K562 (cell line): ENCODE data around the gene CYTH1. TPM values are rescaled to one million over a fixed set of nuclear protein-coding genes. Genes with fewer than 3 reads are reported as not detected.

ENCODE experiments used
- CAMTA2 ChIP-seq: fragments of 250-450 bp; sonication (Bioruptor Pico); conservative IDR thresholded peaks from 2 replicates; pipeline ENCODE4 v1.5.1; 2022
- CREB1 ChIP-seq, 2 experiments: sonication (generic) in 1 of 2; formaldehyde crosslinking in 1 of 2; IDR thresholded peaks; 2 replicates each; pipeline versions ENCODE4 v1.6.1 to v1.8.0; 2012 to 2022; ENCODE audit warnings: inconsistent platforms in 1 of 2, mild to moderate bottlenecking in 1 of 2, missing genetic modification reagents in 1 of 2, moderate library complexity in 1 of 2
- CREM ChIP-seq: IDR thresholded peaks from 2 replicates; pipeline ENCODE4 v1.6.1; 2014; ENCODE audit warnings: antibody characterized with exemption, low read depth
- DDX20 ChIP-seq: fragments of 450-650 bp; IDR thresholded peaks from 2 replicates; pipeline ENCODE4 v1.6.1; 2016; ENCODE audit warnings: missing genetic modification characterization, low read depth, mild to moderate bottlenecking, missing compliant biosample characterization, moderate library complexity
- FOXJ2 ChIP-seq: fragments of 200-800 bp; sonication (Bioruptor generic); IDR thresholded peaks from 2 replicates; pipeline ENCODE4 v1.6.1; 2016; ENCODE audit warnings: missing genetic modification characterization, missing compliant biosample characterization
- GABPA ChIP-seq: fragments of 200-800 bp; sonication (Bioruptor generic); conservative IDR thresholded peaks from 2 replicates; pipeline ENCODE4 v1.6.1; 2016; ENCODE audit warnings: low read depth, missing genetic modification characterization, missing compliant biosample characterization
- GATA2 ChIP-seq: sonication (generic); formaldehyde crosslinking; IDR thresholded peaks from 2 replicates; pipeline ENCODE4 v1.4.0; 2020; ENCODE audit warnings: mild to moderate bottlenecking, missing genetic modification reagents
- KDM2B ChIP-seq: fragments of 250-450 bp; sonication (Bioruptor Pico); IDR thresholded peaks from 2 replicates; pipeline ENCODE4 v1.8.0; 2021; ENCODE audit warnings: mild to moderate bottlenecking, moderate library complexity
- MAFG ChIP-seq: fragments of 450-650 bp; conservative IDR thresholded peaks from 2 replicates; pipeline ENCODE4 v1.6.1; 2016; ENCODE audit warnings: missing genetic modification characterization, missing compliant biosample characterization
- PHF21A ChIP-seq: fragments of 450-650 bp; IDR thresholded peaks from 2 replicates; pipeline ENCODE4 v1.6.1; 2017; ENCODE audit warnings: low read depth, borderline replicate concordance
- RBM39 ChIP-seq: fragments of 200-400 bp; formaldehyde crosslinking; optimal IDR thresholded peaks from 2 replicates; pipeline ENCODE3; 2018; ENCODE audit warnings: low read depth, low read length
- SMAD4 ChIP-seq: fragments of 250-450 bp; sonication (Bioruptor Pico); conservative IDR thresholded peaks from 2 replicates; pipeline ENCODE4 v1.8.0; 2021; ENCODE audit warnings: inconsistent platforms, mild to moderate bottlenecking, moderate library complexity
- THRAP3 ChIP-seq: fragments of 450-650 bp; IDR thresholded peaks from 2 replicates; pipeline ENCODE4 v1.6.1; 2016; ENCODE audit warnings: mild to moderate bottlenecking, inconsistent platforms, borderline replicate concordance
- ZNF766 ChIP-seq: fragments of 200-800 bp; sonication (Bioruptor generic); conservative IDR thresholded peaks from 2 replicates; pipeline ENCODE4 v1.6.1; 2016; ENCODE audit warnings: missing genetic modification characterization, missing compliant biosample characterization
- polyA plus RNA-seq, 8 experiments: library from polyadenylated mRNA; depleted of rRNA in 4 of 8; stranded (reverse) in 5 of 8; unstranded in 3 of 8; fragments of >200 nt; fragmentation: Nextera tagmentation in 2 of 8; fragmentation: Illumina TruSeq in 1 of 8; extraction: Ambion mirVana in 2 of 8; extraction: Trizol in 1 of 8; gene quantifications; 2 replicates each; pipeline versions ENCODE4 v1.2.1 to v1.2.3, GENCODE V29; 2011 to 2014; ENCODE audit warnings: inconsistent platforms in 1 of 8, missing spikeins in 1 of 8
- total RNA-seq, 7 experiments: library from RNA; depleted of rRNA in 6 of 7; stranded (reverse); fragments of >200 nt in 6 of 7; fragmentation: Illumina TruSeq in 2 of 7; extraction: Trizol in 2 of 7; gene quantifications; 2 replicates each; pipeline versions ENCODE4 v1.2.1 to v1.2.3, GENCODE V29; 2011 to 2021; ENCODE audit warnings: low replicate concordance in 1 of 7
- TF ChIP-seq, protein P1 (sequence below): IDR thresholded peaks from 2 replicates; pipeline ENCODE4 v1.6.1; 2016; ENCODE audit warnings: missing genetic modification characterization, missing compliant biosample characterization
- TF ChIP-seq, protein P2 (sequence below): fragments of 150-350 bp; conservative IDR thresholded peaks from 2 replicates; pipeline ENCODE4 v1.6.1; 2014; ENCODE audit warnings: low read length
- TF ChIP-seq, protein P3 (sequence below): fragments of 250-450 bp; sonication (Bioruptor Pico); IDR thresholded peaks from 2 replicates; pipeline ENCODE4 v1.8.0; 2022; ENCODE audit warnings: moderate library complexity, mild to moderate bottlenecking, inconsistent platforms
- TF ChIP-seq, protein P4 (sequence below): sonication (generic); formaldehyde crosslinking; IDR thresholded peaks from 2 replicates; pipeline ENCODE4 v1.8.0; 2022; ENCODE audit warnings: missing genetic modification reagents, mild to moderate bottlenecking, moderate library complexity, borderline replicate concordance
- TF ChIP-seq, protein P5 (sequence below): sonication (generic); formaldehyde crosslinking; IDR thresholded peaks from 2 replicates; pipeline ENCODE4 v1.8.0; 2022; ENCODE audit warnings: mild to moderate bottlenecking, low read depth, missing genetic modification reagents

Gene CYTH1
- total and polyA plus RNA-seq, 9 of the 15 experiments (the other 6 are each of a cell fraction or from before 2014, with no cell fraction given) = 0.52 to 27.7 (median 16.8) TPM

DNA sequence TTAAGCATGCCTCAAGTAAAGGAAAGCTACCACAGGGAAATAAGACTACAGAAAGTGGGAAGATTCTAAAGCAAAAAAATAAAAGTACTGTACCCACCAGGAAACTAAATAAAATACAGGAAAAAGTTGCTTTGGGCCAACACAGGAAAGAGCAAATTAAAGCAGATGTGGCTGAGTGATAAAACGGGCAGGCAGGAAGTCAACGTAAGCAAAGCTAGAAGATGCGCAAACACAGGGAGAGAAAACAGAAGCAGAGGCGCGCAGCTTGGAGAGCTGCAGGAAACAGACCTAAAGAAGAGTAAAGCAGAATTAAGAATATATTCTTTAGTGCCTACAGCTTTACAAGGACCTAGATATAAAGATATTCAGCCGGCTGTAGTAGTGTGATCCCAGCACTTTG, 36.9 kb upstream of the CYTH1 start (continued):
- TF ChIP-seq, protein P1, sequence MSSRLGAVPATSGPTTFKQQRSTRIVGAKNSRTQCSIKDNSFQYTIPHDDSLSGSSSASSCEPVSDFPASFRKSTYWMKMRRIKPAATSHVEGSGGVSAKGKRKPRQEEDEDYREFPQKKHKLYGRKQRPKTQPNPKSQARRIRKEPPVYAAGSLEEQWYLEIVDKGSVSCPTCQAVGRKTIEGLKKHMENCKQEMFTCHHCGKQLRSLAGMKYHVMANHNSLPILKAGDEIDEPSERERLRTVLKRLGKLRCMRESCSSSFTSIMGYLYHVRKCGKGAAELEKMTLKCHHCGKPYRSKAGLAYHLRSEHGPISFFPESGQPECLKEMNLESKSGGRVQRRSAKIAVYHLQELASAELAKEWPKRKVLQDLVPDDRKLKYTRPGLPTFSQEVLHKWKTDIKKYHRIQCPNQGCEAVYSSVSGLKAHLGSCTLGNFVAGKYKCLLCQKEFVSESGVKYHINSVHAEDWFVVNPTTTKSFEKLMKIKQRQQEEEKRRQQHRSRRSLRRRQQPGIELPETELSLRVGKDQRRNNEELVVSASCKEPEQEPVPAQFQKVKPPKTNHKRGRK (tag) = no peak
- TF ChIP-seq KDM2B (CRISPR knock-in tag) = no peak
- peak; percentile 51 for TF ChIP-seq CREM
- TF ChIP-seq ZNF766 (CRISPR knock-in tag) = peak; percentile 49; the same call in 1 of the 2 replicates
- TF ChIP-seq FOXJ2 (tag) = no peak
- no peak for TF ChIP-seq CREB1 (IDR thresholded peaks at IDR 0.05)
- TF ChIP-seq CREB1 (CRISPR knock-in tag; IDR thresholded peaks at IDR 0.05) = no peak
- TF ChIP-seq RBM39 = no peak
- TF ChIP-seq, protein P2, sequence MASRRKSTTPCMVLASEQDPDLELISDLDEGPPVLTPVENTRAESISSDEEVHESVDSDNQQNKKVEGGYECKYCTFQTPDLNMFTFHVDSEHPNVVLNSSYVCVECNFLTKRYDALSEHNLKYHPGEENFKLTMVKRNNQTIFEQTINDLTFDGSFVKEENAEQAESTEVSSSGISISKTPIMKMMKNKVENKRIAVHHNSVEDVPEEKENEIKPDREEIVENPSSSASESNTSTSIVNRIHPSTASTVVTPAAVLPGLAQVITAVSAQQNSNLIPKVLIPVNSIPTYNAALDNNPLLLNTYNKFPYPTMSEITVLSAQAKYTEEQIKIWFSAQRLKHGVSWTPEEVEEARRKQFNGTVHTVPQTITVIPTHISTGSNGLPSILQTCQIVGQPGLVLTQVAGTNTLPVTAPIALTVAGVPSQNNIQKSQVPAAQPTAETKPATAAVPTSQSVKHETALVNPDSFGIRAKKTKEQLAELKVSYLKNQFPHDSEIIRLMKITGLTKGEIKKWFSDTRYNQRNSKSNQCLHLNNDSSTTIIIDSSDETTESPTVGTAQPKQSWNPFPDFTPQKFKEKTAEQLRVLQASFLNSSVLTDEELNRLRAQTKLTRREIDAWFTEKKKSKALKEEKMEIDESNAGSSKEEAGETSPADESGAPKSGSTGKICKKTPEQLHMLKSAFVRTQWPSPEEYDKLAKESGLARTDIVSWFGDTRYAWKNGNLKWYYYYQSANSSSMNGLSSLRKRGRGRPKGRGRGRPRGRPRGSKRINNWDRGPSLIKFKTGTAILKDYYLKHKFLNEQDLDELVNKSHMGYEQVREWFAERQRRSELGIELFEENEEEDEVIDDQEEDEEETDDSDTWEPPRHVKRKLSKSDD = no peak
- TF ChIP-seq, protein P3, sequence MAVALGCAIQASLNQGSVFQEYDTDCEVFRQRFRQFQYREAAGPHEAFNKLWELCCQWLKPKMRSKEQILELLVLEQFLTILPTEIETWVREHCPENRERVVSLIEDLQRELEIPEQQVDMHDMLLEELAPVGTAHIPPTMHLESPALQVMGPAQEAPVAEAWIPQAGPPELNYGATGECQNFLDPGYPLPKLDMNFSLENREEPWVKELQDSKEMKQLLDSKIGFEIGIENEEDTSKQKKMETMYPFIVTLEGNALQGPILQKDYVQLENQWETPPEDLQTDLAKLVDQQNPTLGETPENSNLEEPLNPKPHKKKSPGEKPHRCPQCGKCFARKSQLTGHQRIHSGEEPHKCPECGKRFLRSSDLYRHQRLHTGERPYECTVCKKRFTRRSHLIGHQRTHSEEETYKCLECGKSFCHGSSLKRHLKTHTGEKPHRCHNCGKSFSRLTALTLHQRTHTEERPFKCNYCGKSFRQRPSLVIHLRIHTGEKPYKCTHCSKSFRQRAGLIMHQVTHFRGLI (CRISPR knock-in tag) = no peak
- no peak for TF ChIP-seq THRAP3
- no peak for TF ChIP-seq CAMTA2
- TF ChIP-seq MAFG (tag) = no peak
- TF ChIP-seq GABPA (tag) = peak; percentile 75
- TF ChIP-seq, protein P4, sequence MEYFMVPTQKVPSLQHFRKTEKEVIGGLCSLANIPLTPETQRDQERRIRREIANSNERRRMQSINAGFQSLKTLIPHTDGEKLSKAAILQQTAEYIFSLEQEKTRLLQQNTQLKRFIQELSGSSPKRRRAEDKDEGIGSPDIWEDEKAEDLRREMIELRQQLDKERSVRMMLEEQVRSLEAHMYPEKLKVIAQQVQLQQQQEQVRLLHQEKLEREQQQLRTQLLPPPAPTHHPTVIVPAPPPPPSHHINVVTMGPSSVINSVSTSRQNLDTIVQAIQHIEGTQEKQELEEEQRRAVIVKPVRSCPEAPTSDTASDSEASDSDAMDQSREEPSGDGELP (CRISPR knock-in tag) = no peak
- TF ChIP-seq DDX20 (tag) = no peak
- no peak for TF ChIP-seq SMAD4 (CRISPR knock-in tag)
- TF ChIP-seq PHF21A = no peak
- TF ChIP-seq GATA2 = no peak
- TF ChIP-seq, protein P5, sequence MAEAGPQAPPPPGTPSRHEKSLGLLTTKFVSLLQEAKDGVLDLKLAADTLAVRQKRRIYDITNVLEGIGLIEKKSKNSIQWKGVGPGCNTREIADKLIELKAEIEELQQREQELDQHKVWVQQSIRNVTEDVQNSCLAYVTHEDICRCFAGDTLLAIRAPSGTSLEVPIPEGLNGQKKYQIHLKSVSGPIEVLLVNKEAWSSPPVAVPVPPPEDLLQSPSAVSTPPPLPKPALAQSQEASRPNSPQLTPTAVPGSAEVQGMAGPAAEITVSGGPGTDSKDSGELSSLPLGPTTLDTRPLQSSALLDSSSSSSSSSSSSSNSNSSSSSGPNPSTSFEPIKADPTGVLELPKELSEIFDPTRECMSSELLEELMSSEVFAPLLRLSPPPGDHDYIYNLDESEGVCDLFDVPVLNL (CRISPR knock-in tag) = no peak
